Measurements from ENCODE around the gene TBC1D22A.
"Not testable (repeated sequence)": the region's sequence is repeated elsewhere in the genome, so short reads cannot be mapped to it uniquely, and the experiment has no call there.

Gene TBC1D22A

GRCh38 chr22:46970411-46971098, 208.1 kb downstream of the TBC1D22A start:
- DNase-seq (ENCODE audit: low read depth, low spot score): no peak

- no peak for DNase-seq (ENCODE audit: low read depth, low spot score)
Observed at GRCh38 chr22:46971099-46971763, 208.8 kb downstream of the TBC1D22A start.

GRCh38 chr22:46971764-46972125, 209.3 kb downstream of the TBC1D22A start:
- DNase-seq (ENCODE audit: low read depth, low spot score): no peak

- no peak for DNase-seq (ENCODE audit: low read depth, low spot score)
Observed at GRCh38 chr22:46972256-46972655, 209.8 kb downstream of the TBC1D22A start.

GRCh38 chr22:46972901-46973831, 210.7 kb downstream of the TBC1D22A start:
- no peak for DNase-seq (ENCODE audit: low read depth, low spot score)

- no peak for DNase-seq (ENCODE audit: low read depth, low spot score)
Observed at GRCh38 chr22:46974077-46974476, 211.6 kb downstream of the TBC1D22A start.

GRCh38 chr22:46974631-46975585, 212.5 kb downstream of the TBC1D22A start:
- DNase-seq (ENCODE audit: low read depth, low spot score): no peak

- DNase-seq (ENCODE audit: low read depth, low spot score): no peak
Observed at GRCh38 chr22:46976143-46976542, 213.7 kb downstream of the TBC1D22A start.

GRCh38 chr22:46976598-46976997, 214.1 kb downstream of the TBC1D22A start:
- DNase-seq (ENCODE audit: low read depth, low spot score): no peak

GRCh38 chr22:46977656-46978343, 215.3 kb downstream of the TBC1D22A start:
- no peak for DNase-seq (ENCODE audit: low read depth, low spot score)

GRCh38 chr22:46978668-46979067, 216.2 kb downstream of the TBC1D22A start:
- not testable (repeated sequence) for DNase-seq (ENCODE audit: low read depth, low spot score)

GRCh38 chr22:46979506-46979905, 217.1 kb downstream of the TBC1D22A start:
- DNase-seq (ENCODE audit: low read depth, low spot score): no peak

- DNase-seq (ENCODE audit: low read depth, low spot score): no peak
Observed at GRCh38 chr22:46980392-46980791, 217.9 kb downstream of the TBC1D22A start.

- no peak for DNase-seq (ENCODE audit: low read depth, low spot score)
Observed at GRCh38 chr22:46982635-46983034, 220.2 kb downstream of the TBC1D22A start.

- no peak for DNase-seq (ENCODE audit: low read depth, low spot score)
Observed at GRCh38 chr22:46983046-46983445, 220.6 kb downstream of the TBC1D22A start.

GRCh38 chr22:46984751-46985506, 222.5 kb downstream of the TBC1D22A start:
- no peak for DNase-seq (ENCODE audit: low read depth, low spot score)

- DNase-seq (ENCODE audit: low read depth, low spot score): no peak
Observed at GRCh38 chr22:46985507-46985882, 223.0 kb downstream of the TBC1D22A start.

- DNase-seq (ENCODE audit: low read depth, low spot score): no peak
Observed at GRCh38 chr22:46986788-46987187, 224.3 kb downstream of the TBC1D22A start.

- no peak for DNase-seq (ENCODE audit: low read depth, low spot score)
Observed at GRCh38 chr22:46990937-46991550, 228.6 kb downstream of the TBC1D22A start.
